ENCODE data around the gene TNKS2.

- no peak for TF ChIP-seq CTCF (IDR thresholded peaks at IDR 0.05)
- no peak for TF ChIP-seq POLR2A (IDR thresholded peaks at IDR 0.05)
Observed at GRCh38 chr10:91782539-91782938, 15.7 kb upstream of the TNKS2 start.
